Activated effector memory CD4-positive, alpha-beta T cell treated with Interleukin-2 at 50 U/mL for 16 hours (primary cell): Measurements from ENCODE around the gene ZSWIM7.
"Not testable (repeated sequence)": the region's sequence is repeated elsewhere in the genome, so short reads cannot be mapped to it uniquely, and the experiment has no call there.

Experiments
- DNase-seq: peaks from one replicate; pipeline ENCODE4 v3.0.0-alpha.2; 2020

ZSWIM7 gene

DNA sequence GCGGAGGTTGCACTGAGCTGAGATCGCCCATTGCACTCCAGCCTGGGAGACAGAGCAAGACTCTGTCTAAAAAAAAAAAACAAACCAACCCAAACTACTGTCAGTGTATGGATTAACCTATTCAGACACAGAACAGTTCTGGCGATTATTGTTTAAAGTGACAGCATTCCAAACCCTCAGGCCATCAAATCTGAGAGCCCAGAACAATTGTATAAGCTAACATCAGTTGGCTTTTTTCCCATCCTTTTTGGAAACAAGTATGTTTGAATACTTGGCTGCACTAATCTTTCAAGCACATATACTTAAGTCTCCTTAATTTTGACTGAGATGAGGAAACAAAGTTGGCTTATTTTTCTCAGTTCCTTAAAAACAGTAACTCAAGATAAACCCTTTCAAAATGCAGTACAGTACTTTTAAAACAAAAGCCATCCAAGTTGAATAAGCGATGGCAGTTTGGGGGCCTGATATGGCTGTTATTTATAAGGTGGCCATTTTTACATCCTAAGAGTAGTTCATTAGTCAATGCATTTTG, 1.4 kb downstream of the ZSWIM7 start:
- DNase-seq = no peak

DNA sequence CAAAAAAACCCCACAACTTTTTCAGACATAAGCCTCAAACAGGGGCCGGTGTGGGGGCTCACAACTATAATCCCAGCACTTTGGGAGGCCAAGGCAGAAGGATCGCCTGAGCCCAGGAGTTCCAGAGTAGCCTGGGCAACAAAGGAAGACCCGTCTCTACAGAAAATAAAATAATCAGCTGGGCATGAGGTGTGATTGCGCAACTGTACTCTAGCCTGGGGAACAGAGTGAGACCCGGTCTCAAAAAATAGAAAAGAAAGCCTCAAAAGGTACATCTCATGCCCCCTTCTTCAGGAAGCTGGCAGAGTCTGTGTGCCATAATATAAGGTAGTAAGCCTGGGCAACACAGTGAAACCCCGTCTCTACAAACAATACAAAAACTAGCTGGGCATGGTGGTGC, 3.2 kb downstream of the ZSWIM7 start:
- DNase-seq = no peak

DNA sequence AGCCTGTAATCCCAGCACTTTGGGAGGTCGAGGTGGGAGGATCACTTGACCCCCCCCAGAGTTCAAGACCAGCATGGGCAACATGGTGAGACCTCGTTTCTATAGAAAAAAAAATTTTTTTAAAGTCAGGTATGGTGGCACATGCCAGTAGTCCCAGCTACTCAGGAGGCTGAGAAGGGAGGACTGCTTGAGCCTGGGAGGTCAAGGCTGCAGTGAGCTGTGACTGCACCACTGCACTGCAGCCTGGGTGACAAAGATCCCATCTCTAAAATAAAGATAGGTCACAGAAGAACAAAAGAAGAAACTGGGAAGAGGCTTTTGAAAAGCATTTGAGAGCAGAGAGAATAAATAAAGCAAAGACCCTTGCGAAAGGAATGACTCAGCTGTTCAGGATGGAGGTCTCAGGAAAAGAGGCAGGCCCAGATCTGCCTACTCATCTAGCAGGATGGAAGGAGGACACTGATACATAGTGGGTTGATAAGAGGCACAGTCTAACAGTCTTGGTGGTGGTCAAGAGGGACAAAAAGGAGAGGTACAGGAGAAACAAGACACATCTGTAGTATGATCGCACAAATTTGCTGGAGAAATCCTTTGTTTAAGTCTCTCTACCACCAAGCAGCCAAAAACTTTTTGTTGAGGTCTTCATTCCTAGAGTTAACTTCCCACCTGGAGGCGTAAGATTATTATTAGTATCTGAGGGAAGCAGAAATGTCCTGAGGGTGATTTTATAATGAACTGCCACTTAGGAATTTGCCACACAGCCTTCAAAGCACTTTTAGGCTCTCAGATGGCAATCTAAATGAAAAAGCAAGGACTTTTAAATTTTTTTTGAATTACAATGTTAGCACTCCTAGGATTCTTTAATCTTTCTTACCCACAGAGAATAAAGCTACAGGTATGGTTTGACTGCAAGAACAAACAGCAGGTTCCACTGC, 17.6 kb downstream of the ZSWIM7 start:
- no peak for DNase-seq

DNA sequence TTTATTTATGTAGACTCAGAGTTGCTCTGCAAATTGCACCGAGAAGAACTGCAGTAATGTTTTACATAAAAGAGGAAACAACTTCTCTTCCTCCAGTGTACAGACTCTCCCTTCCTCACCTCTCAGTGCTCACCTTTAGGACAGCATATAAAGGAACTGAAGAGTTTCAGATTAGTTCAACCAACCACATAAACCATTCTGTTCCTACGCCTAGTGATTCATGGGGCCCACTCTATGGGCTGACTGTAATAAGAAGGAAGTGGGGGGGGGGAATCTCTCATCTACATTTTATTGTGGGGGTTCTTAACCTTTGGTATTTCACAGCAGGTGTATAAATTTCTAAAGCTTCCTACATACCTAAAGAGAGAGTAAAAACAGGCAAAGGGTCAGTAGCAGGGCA, 18.3 kb downstream of the ZSWIM7 start:
- no peak for DNase-seq

DNA sequence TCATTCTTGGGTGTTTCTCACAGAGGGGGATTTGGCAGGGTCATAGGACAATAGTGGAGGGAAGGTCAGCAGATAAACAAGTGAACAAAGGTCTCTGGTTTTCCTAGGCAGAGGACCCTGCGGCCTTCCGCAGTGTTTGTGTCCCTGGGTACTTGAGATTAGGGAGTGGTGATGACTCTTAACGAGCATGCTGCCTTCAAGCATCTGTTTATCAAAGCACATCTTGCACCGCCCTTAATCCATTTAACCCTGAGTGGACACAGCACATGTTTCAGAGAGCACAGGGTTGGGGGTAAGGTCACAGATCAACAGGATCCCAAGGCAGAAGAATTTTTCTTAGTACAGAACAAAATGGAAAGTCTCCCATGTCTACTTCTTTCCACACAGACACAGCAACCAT, 20.5 kb downstream of the ZSWIM7 start:
- not testable (repeated sequence) for DNase-seq

DNA sequence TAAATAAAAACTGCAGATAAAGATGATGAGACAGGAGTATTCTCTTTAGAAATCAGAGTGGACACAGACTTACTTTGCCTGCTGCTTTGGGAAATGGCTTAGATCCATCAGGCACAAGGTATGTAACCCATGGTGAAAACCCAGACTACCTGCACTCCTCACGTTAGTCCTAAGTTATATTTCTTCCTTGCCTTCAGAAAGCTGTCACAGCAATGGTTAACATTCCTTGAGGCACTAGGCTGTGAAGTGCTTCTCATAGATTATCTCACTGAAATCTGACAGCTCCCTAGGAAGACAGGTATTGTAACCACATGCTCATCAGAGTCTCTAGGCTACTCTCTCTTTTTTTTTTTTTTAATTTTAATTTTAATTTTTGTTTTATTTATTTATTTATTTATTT, 20.9 kb downstream of the ZSWIM7 start:
- no peak for DNase-seq

DNA sequence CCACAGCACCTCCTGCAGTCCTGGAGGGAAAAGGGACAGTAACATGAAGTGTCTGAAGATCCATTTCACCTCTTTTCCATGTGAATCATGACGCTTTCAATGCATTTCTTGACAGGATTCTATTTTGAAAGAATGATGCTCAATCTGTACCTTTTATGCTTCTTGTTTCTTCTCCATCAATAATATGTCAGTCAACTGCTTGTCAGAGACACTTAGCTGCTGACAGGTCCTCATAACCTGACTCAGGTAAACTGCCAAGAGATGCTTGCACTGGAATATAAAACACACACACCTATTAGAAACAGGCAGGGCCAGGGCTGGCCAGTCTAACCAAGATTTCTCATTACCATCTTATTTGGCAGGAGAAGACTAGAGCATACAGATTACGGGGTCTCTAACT, 21.6 kb downstream of the ZSWIM7 start:
- DNase-seq = no peak

DNA sequence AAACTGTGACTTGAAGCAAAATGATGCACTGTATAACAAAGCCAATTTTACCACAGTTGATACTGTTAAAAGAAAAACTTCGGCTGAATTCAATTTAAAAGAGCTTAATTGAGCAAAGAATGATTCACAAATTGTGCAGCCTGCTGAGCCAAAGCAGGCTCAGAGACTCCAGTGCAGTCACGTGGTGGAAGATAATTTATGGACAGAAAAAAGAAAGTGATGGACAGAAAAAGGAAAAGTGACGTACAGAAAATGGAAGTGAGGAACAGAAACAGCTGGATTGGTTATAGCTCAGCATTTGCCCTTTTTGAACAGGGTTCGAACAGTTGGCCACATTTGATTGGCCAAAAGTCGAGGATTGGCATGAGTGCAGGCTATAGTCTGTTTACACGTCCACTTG, 25.7 kb downstream of the ZSWIM7 start:
- no peak for DNase-seq

DNA sequence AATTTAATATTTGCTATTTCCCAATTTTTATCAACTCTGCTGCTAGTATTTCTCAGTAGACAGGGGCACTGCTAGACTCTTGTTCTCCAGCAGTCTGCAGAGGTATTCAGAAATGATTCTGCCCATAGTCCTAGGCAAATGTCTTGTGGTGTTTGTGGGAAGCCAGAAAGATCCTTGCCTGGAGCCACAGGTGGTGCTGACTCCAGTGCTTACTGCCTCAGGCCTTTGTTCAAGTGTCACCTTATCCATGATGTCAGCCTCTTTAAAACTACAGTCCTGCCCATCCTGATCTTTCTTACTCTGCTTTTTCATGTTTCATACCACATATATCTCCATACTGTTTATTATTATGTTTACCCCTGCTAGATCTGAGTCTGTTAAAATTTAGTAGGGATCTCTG, 26.5 kb downstream of the ZSWIM7 start:
- no peak for DNase-seq

DNA sequence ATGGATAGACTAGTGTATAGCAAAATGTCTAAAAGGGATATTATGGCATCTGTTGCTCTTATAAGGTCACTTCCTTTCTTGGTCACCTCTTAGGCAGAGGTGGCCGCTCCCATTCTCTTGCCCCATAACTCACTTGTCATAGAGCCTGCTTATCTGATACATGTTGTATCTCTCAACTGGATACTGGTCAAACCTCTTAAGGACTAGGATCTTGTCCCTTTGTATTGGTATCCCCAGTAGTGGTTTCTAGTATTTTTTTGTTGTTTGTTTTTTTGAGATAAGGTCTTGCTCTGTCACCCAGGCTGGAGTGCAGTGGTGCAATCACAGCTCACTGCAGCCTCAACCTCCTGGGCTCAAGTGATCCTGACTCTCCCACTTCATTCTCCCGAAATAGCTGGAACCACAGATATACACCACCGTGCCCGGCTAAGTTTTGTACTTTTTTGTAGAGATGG, 27.0 kb downstream of the ZSWIM7 start:
- no peak for DNase-seq

DNA sequence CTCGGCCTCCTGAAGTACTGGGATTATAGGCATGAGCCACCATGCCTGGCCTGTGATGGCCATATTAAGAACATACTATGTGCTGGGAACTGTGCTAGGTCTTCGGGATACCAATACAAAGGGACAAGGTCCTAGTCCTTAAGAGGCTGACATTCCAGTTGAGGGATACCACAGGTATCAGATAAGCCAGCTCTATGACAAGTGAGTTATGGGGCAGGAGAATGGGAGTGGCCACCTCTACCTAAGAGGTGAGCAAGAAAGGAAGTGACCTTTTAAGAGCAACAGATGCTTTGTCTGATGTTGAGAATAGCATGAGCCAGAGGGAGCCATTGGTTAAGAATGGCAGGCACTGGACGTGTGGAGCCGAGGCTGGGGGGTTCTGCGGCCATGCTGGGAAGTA, 27.6 kb downstream of the ZSWIM7 start:
- DNase-seq = no peak

DNA sequence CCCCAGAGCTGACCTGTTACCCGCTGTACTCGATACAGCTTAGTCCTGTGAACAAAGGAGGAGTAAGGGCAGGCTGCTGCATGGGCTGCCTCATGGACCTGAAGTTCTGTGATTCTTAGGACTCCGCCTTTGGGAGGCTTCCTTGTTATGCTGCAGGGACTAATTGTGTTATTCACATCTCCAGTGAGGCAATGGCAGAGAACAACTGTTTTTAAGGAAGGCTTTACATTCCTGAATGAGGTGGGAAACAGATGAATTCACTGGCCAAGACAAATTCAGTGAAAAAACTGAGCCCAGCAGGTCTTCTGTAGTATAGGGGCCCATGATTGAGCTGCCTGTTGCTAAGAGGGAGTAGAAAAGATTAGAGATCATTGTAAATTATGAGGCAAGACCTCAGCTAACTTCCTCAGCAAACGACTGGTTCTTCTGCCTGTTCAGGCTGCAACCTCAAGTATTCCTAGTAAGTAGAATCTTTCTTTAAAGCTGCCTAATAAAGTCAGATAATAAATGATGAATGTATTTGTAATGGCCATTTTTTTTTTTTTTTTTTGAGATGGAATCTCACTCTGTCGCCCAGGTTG, 28.3 kb downstream of the ZSWIM7 start:
- no peak for DNase-seq

DNA sequence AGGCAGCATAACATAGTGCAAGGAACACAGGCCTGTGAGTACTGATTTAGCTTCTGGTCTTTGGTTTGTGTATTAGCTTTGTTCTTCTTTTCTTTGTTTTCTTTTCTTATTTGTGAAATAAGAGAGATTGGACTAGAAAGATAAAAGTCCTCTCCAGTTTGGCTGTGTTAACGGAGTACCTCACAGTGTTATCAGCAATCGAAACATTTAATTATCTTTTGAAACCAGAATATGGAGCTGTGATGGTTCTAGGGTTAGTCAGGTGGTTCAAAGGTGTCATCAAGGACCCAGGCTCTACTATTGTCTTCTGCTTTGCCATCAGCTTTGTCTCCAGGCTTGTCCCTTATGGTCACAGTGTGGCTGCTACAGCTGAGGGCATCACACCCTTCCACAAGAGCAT, 29.0 kb downstream of the ZSWIM7 start:
- no peak for DNase-seq

DNA sequence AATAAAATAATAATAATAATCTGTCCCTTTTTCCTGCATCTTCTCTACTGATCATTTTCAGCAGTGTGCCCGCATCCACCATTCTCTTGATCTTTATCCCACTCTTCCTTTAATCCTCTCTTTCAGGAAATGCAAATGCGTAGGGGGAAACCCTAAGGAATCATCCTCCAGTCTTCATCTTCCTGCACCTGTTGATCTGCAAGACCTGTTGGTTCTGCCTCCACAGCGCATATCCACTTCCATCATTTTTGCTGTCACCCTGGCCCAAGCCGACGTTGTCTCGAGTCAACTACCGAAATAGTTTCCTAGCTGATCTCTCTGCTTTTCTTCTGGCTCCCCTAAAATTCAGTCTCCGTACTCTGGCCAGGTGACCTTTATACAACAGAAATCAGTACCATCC, 30.0 kb downstream of the ZSWIM7 start:
- no peak for DNase-seq

DNA sequence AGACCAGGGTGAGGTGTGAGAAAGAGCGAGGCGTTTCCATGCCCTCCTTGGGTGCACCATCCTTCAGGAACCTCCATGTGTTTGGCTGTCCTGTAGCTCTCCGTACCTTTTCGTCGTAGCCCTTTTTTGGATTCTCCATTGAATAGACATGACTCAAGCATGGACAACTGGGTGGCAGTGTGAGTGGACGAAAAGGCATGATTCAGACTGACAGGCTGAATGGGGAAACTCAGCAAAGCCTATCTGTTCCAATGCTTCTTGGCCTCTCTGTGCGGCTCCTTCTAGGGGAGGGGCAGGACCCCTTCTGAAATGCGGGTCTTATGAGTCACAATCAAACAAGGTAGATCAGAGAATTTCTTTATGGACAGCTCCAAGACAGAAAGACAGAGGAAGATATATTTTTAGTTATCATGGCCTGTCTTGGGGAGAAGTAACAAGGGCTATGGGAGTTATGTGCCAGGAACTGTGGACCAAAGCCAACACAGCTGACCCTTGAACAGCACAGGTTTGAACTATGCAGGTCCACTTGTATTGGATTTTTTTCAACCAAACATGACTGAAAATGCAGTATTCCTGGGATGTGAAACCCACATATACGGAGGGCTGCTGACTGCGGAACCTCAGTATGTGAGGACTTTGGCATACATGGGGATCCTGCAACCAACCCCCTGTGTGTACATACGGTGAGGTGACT, 31.7 kb downstream of the ZSWIM7 start:
- no peak for DNase-seq

DNA sequence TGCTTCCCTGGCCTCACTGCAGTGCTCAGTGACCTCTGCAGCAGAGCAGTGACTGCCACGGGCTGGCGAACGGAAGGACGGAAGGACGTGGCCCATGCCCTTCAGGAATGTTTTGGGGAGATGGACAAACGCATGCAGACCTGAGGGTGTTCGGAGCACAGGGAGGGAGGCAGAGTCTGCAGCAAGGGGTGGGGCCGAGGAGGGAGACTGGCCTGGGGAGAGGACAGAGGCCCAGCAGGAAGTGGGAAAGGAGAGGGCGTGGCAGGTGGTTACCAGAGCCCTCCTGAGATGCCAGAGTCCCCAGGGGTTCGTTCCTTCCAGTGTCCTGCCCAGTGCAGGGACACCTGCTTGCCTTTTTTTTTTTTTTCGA, 32.6 kb downstream of the ZSWIM7 start:
- no peak for DNase-seq

DNA sequence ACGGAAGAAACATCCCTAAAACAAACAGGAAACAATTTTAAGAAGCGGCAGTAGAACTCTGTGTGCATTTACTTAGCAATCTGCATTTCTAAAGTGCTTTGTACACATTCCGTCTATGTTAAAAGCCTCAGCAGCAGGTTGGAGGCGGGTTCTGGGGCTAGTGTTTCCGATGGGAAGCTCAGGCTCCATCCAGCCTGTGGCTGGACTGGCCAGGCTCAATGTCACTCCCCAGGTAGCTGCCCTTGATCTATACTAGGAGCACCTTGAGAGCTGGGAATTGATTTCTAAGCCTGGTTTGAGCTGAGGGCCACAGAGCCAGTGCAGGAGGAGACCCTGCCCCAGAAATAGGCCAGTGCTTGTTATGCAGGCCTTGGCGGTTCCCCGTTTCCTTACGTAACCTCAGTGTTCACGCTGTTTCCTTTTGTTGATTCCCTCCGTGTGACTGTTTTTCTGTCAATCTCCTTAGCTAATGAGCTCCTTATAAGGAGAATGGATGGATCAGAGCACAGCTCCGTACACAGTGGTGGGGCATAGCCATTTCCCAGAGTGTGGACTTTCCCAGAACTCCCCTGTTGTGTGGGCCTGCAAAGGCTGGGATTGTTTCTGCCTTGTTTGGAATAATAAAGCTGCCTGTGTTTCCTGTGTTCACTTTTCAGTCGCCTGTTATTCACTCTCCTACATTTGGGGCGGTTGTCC, 33.2 kb downstream of the ZSWIM7 start:
- no peak for DNase-seq

DNA sequence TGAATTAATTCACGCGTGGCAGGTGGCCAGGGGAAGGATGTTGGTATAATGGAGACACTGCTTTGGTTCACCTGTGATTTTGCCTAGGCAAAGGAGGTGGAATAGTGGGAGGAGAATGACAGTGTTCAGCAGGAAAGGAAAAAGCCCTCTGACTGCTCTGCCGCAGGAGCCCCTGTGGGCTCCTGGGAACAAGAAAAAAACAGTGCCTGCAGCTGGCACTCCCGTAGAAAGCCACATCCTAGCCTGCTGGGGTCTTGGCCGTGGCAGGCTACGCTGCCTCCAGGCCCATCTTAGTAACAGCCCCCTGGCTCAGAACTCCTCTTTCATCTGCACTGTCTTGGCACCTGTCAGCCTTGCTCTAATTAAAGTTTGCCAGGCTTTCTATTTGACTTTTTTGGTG, 34.0 kb downstream of the ZSWIM7 start:
- DNase-seq = no peak

DNA sequence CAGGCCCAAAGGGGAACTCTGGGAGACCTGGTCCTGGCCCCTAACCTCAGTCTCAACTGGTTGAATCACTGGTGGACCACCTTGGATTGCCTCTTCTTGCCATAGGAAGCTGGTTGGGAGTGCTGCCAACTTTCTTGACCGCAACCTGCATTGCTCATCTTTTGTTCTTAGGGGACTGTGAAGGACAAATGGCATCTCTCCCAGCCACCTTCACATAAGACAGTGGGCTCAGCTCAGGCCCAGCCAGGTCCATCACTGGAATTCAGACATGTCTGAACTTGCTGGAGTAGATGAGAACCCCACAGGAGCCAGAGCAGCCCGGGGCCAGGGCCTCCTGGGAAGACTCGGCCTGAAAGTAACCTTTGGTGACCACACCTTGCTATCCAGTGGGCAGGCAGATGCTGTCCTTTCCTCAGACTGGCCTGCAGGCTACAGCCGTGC, 35.8 kb downstream of the ZSWIM7 start:
- DNase-seq = no peak

DNA sequence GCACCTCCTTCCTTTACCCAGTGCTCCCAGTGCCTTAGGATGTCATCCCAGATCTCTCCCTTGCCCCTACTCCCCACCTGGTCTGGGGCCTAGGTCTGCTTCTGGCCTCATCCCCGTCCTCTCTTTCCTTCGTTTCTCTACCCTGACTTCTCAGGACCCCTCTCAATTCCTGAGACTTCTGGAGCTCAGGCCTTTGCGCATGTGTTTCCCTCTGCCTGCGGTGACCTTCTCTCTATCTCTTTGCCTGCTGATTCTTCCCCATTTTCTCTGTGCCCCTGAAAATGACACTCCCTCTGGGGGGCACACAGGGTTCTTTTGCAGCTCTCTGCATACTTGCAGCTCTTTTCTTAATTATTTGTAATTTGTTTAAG, 41.0 kb downstream of the ZSWIM7 start:
- DNase-seq = no peak

DNA sequence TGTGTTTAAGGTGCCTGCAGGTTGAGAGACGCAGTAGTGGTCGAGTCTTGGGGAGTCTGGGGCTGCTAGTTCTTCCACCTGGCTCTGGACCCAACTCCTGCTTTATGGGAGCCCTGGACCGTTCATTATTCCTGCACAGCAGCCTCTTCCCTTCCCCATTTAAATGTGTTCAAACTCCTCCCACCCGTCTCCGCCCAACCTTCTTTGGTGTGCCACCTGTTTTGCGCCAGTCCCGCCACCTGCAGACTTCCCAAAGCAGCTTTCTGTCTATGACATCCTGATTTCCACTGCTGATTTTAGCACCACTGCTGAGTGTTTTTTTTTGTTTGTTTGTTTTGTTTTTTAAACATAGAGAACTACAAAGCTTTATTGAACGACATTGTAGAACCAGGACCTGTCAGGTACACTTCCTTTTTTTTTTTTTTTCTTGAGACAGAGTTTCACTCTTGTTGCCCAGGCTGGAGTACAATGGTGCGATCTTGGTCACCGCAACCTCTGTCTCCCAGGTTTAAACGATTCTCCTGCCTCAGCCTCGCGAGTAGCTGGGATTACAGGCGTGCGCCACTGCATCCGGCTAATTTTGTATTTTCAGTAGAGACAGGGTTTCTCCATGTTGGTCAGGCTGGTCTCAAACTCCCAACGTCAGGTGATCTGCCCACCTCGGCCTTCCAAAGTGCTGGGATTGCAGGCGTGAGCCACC, 41.7 kb downstream of the ZSWIM7 start:
- no peak for DNase-seq

DNA sequence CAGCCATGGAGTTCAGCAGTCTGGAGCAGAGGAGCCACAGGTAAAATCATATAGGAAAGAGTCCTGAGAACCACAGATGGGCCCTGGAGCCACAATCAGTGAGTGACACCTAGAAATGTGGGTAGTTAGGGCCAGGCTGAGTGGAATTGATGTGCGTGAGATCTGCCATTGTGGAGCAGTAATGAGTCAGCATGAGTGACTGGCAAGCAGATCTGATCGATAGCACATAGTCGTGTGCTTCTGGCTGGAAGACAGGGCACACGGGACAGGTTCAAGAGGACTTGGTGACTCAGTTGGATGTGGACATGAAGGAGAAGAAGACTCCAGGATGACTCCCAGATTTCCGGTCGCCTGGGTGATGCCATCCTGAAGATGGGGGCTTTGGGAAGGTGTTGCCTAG, 42.3 kb downstream of the ZSWIM7 start:
- DNase-seq = no peak
